Parathyroid adenoma (tissue), 2 donors: ENCODE data around the gene ELAC1.

Source experiments
- H2AFZ ChIP-seq: fragments of 300-600 bp; sonication (generic); one replicate; pipeline ENCODE4 v1.7.0; 2017; ENCODE audit warnings: antibody characterized with exemption, mild to moderate bottlenecking
- H3K27ac ChIP-seq: fragments of 300-600 bp; sonication (generic); one replicate; pipeline ENCODE4 v1.7.0; 2017
- H3K27me3 ChIP-seq: fragments of 300-600 bp; sonication (generic); one replicate; pipeline ENCODE4 v1.7.0; 2017; ENCODE audit warnings: low read length; ENCODE audit not compliant: control insufficient read depth, insufficient read depth
- H3K36me3 ChIP-seq: fragments of 300-600 bp; sonication (generic); one replicate; pipeline ENCODE4 v1.7.0; 2017; ENCODE audit warnings: low read length; ENCODE audit not compliant: control insufficient read depth, insufficient read depth
- H3K4me1 ChIP-seq: fragments of 300-600 bp; sonication (generic); one replicate; pipeline ENCODE4 v1.7.0; 2017; ENCODE audit warnings: control low read depth
- H3K4me2 ChIP-seq: fragments of 300-600 bp; sonication (generic); one replicate; pipeline ENCODE4 v1.7.0; 2017; ENCODE audit warnings: low read length
- H3K4me3 ChIP-seq: fragments of 300-600 bp; sonication (generic); one replicate; pipeline ENCODE4 v1.7.0; 2017; ENCODE audit warnings: low read depth, low read length
- H3K79me2 ChIP-seq: fragments of 300-600 bp; sonication (generic); one replicate; pipeline ENCODE4 v1.7.0; 2017; ENCODE audit warnings: control low read depth
- H3K9ac ChIP-seq: fragments of 300-600 bp; sonication (generic); one replicate; pipeline ENCODE4 v1.7.0; 2017; ENCODE audit warnings: mild to moderate bottlenecking
- H3K9me3 ChIP-seq: fragments of 300-600 bp; sonication (generic); one replicate; pipeline ENCODE4 v1.7.0; 2017; ENCODE audit warnings: low read length; ENCODE audit not compliant: control insufficient read depth
- TF ChIP-seq, protein P1 (sequence below): fragments of 300-600 bp; sonication (generic); IDR thresholded peaks from one replicate; pipeline ENCODE4 v1.7.0; 2017; ENCODE audit warnings: antibody characterized with exemption, mild to moderate bottlenecking
- donor health status: primary hyperparathyroidism.

The ELAC1 gene

DNA sequence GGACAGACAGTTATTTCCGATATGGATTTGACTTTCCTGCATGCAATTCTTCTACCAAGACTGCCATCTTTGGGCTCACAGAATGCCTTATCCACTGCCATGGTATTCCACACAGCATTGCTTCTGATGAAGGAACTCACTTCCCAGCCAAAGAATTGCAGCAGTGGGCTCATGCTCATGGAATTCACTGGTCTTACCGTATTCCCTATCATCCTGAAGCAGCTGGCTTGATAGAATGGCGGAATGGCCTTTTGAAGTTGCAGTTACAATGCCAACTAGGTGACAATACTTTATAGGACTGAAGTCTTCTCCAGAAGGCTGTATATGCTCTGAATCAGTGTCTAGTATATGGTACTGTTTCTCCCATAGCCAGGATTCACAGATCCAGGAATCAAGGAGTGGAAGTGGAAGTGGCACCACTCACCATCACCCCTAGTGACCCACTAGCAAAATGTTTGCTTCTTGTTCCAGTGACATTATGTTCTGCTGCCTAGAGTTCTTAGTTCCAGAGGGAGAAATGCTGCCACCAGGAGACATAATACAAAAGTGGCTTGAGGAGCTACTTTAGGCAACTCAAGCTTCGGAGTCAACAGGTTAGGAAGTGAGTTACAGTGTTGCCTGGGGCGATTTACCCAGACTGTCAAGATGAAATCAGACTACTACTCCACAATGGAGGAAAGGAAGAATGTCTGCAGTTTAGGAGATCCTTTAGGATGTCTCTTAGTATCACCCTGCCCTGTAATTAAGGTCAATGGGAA, 38.4 kb downstream of the ELAC1 start:
- H3K27ac ChIP-seq: no peak overlapping the region
- no peak overlapping the region for H3K4me3 ChIP-seq
- H3K4me1 ChIP-seq: no peaks in the 10 kb centered on the region
- H2AFZ ChIP-seq: no peak overlapping the region
- H3K27me3 ChIP-seq: no peaks in the 10 kb centered on the region
- H3K9ac ChIP-seq: no peak overlapping the region
- H3K9me3 ChIP-seq: no peaks in the 10 kb centered on the region
- no peaks in the 10 kb centered on the region for H3K79me2 ChIP-seq
- H3K4me2 ChIP-seq: no peak overlapping the region
- TF ChIP-seq, protein P1, sequence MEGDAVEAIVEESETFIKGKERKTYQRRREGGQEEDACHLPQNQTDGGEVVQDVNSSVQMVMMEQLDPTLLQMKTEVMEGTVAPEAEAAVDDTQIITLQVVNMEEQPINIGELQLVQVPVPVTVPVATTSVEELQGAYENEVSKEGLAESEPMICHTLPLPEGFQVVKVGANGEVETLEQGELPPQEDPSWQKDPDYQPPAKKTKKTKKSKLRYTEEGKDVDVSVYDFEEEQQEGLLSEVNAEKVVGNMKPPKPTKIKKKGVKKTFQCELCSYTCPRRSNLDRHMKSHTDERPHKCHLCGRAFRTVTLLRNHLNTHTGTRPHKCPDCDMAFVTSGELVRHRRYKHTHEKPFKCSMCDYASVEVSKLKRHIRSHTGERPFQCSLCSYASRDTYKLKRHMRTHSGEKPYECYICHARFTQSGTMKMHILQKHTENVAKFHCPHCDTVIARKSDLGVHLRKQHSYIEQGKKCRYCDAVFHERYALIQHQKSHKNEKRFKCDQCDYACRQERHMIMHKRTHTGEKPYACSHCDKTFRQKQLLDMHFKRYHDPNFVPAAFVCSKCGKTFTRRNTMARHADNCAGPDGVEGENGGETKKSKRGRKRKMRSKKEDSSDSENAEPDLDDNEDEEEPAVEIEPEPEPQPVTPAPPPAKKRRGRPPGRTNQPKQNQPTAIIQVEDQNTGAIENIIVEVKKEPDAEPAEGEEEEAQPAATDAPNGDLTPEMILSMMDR: no peak
- H3K36me3 ChIP-seq: no peaks in the 10 kb centered on the region

DNA sequence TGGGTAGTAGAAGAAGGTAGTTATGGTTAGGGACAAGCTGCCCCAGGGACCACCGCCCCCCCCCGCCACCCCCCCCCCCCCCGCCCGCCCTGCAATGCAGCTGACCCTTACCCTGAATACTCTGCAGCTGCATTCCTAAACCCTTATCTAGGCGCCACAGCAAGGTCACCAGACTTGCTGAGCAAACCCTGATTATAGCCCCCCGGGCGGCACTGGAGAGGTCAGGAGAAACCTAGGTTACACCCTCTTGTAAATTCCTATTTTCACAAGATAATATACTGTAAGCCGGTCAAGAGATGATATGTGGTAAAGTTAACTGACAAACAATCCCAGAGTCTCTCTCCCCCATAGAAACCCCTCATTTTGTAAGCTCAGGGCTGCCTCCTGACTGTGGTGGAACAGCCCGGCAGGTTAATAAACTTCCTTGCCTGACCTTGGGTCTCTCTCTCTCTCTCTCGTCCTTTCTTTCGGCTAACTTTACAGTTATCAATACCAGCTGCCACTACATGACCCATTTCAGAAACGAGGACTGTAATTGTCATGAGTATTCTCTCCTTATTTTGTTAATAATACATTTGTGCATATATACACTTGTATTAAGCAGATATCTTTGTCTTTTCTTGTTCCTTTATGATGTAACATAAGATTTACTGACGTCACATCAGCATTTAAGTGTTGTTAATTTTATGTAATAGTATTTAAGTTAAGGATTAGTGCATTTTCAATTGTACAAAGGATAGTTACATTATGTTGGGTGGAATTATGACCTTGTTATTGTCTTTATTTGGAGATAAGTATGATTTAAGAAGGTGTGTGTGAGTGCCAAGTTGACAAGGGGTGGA, 39.3 kb downstream of the ELAC1 start:
- Histone ChIP-seq H3K4me1 (no peaks in the 10 kb centered on the region), H3K9ac (no peak overlapping the region), H3K4me2 (no peak overlapping the region), H3K27ac (no peak overlapping the region), H3K4me3 (no peak overlapping the region), H3K36me3 (no peaks in the 10 kb centered on the region), H3K27me3 (no peaks in the 10 kb centered on the region), H2AFZ (no peak overlapping the region), H3K79me2 (no peaks in the 10 kb centered on the region), H3K9me3 (no peaks in the 10 kb centered on the region)
- TF ChIP-seq, protein P1: no peak

DNA sequence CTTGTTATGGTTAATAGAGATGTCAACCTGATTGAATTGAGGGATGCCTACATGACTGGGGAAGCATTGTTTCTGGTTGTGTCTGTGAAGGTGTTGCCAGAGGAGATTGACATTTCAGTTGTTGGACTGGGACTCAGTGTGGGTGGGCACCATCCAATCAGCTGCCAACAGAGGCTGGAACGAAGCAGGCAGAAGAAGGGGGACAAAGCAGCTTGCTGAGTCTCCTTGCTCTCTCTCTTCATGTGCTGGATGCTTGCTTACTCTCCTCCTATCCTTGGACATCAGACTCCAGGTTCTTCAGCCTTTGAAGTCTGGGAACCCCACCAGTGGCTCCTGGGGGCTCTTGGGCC, 39.9 kb downstream of the ELAC1 start:
- H3K4me3 ChIP-seq: no peak overlapping the region
- no peak overlapping the region for H3K4me2 ChIP-seq
- H3K4me1 ChIP-seq: no peaks in the 10 kb centered on the region
- TF ChIP-seq, protein P1: no peak
- H2AFZ ChIP-seq: no peak overlapping the region
- peaks cover 2% of the 10 kb centered on the region for H3K79me2 ChIP-seq
- H3K27me3 ChIP-seq: no peaks in the 10 kb centered on the region
- no peak overlapping the region for H3K9ac ChIP-seq
- H3K9me3 ChIP-seq: no peaks in the 10 kb centered on the region
- no peak overlapping the region for H3K27ac ChIP-seq
- no peaks in the 10 kb centered on the region for H3K36me3 ChIP-seq

DNA sequence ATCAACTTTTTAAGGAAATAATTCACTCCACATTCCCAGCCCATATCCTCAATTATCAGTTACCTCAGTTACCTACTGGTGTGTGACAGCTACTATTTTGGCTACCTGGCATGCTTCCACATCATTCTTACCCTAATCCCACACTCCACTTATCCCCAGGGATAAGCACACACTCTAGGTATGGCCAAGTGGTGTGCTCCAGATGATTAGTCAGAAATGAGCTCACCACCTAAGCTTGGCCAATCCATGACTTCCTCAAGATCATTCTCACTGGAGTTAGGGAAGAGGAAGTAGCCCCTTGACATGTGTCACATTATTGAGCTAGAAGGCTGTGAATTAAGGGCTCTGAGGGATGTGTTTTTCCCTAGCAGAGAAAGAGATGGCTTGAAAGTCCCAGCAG, 41.2 kb downstream of the ELAC1 start:
- Histone ChIP-seq H3K4me1 (no peaks in the 10 kb centered on the region), H3K27me3 (no peaks in the 10 kb centered on the region), H2AFZ (no peak overlapping the region), H3K9ac (no peak overlapping the region), H3K4me3 (no peak overlapping the region), H3K9me3 (no peaks in the 10 kb centered on the region), H3K79me2 (peaks cover 2% of the 10 kb centered on the region), H3K36me3 (no peaks in the 10 kb centered on the region), H3K27ac (no peak overlapping the region), H3K4me2 (no peak overlapping the region)
- TF ChIP-seq, protein P1: no peak
